Neural cell (in vitro differentiated cells): ENCODE data around the gene HELZ. TPM values are rescaled to one million over a fixed set of nuclear protein-coding genes. Genes with fewer than 3 reads are reported as not detected.

Experiments
- H2AFZ ChIP-seq: fragments of 200-600, 300-800 bp; sonication (generic), shearing (Covaris generic); 2 replicates; pipeline ENCODE4 v1.6.0; 2014; ENCODE audit warnings: low read depth, mild to moderate bottlenecking, antibody characterized with exemption, low read length, moderate library complexity
- H3F3A ChIP-seq: fragments of 200-600 bp; shearing (Covaris generic); 2 replicates; pipeline ENCODE4 v1.6.1; 2016; ENCODE audit warnings: mild to moderate bottlenecking, moderate library complexity, mixed read lengths, antibody characterized with exemption, low read length; ENCODE audit not compliant: insufficient read depth, poor library complexity, severe bottlenecking
- H3K27ac ChIP-seq: fragments of 200-600, 300-800 bp; sonication (generic), shearing (Covaris generic); 2 replicates; pipeline ENCODE4 v1.5.1; 2014; ENCODE audit warnings: mild to moderate bottlenecking, low read length, moderate library complexity
- H3K27me3 ChIP-seq: fragments of 300-800, 200-600 bp; sonication (generic), shearing (Covaris generic); 2 replicates; pipeline ENCODE4 v1.6.0; 2014; ENCODE audit warnings: mild to moderate bottlenecking, low read depth, low read length, moderate library complexity; ENCODE audit not compliant: insufficient read depth
- H3K36me3 ChIP-seq: fragments of 300-800, 200-600 bp; sonication (generic), shearing (Covaris generic); 2 replicates; pipeline ENCODE4 v1.5.1; 2014; ENCODE audit warnings: mild to moderate bottlenecking, antibody characterized with exemption, low read length, moderate library complexity; ENCODE audit not compliant: insufficient read depth
- H3K4me2 ChIP-seq: fragments of 300-800, 200-600 bp; sonication (generic), shearing (Covaris generic); 2 replicates; pipeline ENCODE4 v1.6.0; 2014; ENCODE audit warnings: mild to moderate bottlenecking, low read length
- H3K4me3 ChIP-seq: fragments of 300-800, 200-600 bp; sonication (generic), shearing (Covaris generic); 2 replicates; pipeline ENCODE4 v1.5.1; 2014; ENCODE audit warnings: mild to moderate bottlenecking, low read length, moderate library complexity
- H3K79me2 ChIP-seq: fragments of 200-600 bp; shearing (Covaris generic); replicated peaks from 2 replicates; pipeline ENCODE4 v1.6.0; 2014; ENCODE audit warnings: mild to moderate bottlenecking, low read length, moderate library complexity; ENCODE audit not compliant: insufficient read depth
- H3K9ac ChIP-seq: fragments of 300-800, 200-600 bp; sonication (generic), shearing (Covaris generic); 2 replicates; pipeline ENCODE4 v1.6.1; 2016; ENCODE audit warnings: mild to moderate bottlenecking, low read length, mixed read lengths
- H3K9me2 ChIP-seq: fragments of 200-600 bp; shearing (Covaris generic); 2 replicates; pipeline ENCODE4 v1.6.1; 2016; ENCODE audit warnings: mild to moderate bottlenecking, low read length, mixed read lengths; ENCODE audit not compliant: insufficient read depth
- H3K9me3 ChIP-seq: fragments of 200-600, 300-800 bp; sonication (generic), shearing (Covaris generic); 2 replicates; pipeline ENCODE4 v1.6.1; 2016; ENCODE audit warnings: mild to moderate bottlenecking, mixed run types, low read length, moderate library complexity, mixed read lengths
- H4K20me1 ChIP-seq: fragments of 200-600 bp; shearing (Covaris generic); 2 replicates; pipeline ENCODE4 v1.6.1; 2016; ENCODE audit warnings: mild to moderate bottlenecking, mixed run types; ENCODE audit not compliant: insufficient read depth
- EP300 ChIP-seq: fragments of 450-650 bp; conservative IDR thresholded peaks from 2 replicates; pipeline ENCODE4 v1.6.1; 2014; ENCODE audit warnings: antibody characterized with exemption, mild to moderate bottlenecking, moderate library complexity; ENCODE audit not compliant: poor library complexity, severe bottlenecking
- EZH2 ChIP-seq: fragments of 200-600, 300-800 bp; shearing (Covaris generic), sonication (generic); IDR thresholded peaks from 2 replicates; pipeline ENCODE4 v1.6.1; 2014; ENCODE audit warnings: antibody characterized with exemption, low read length, borderline replicate concordance, mild to moderate bottlenecking; ENCODE audit not compliant: insufficient read depth, poor library complexity, severe bottlenecking
- MXI1 ChIP-seq: fragments of 450-650 bp; conservative IDR thresholded peaks from 2 replicates; pipeline ENCODE4 v1.6.1; 2014; ENCODE audit warnings: antibody characterized with exemption, mild to moderate bottlenecking; ENCODE audit not compliant: poor library complexity, severe bottlenecking
- POLR2AphosphoS5 ChIP-seq: IDR thresholded peaks from 2 replicates; pipeline ENCODE4 v1.6.1; 2012
- RAD21 ChIP-seq: fragments of 450-650 bp; conservative IDR thresholded peaks from 2 replicates; pipeline ENCODE4 v1.6.1; 2014; ENCODE audit warnings: antibody characterized with exemption, mild to moderate bottlenecking, moderate library complexity
- REST ChIP-seq: IDR thresholded peaks from 2 replicates; pipeline ENCODE4 v1.6.1; 2012; ENCODE audit warnings: borderline replicate concordance
- SMC3 ChIP-seq: fragments of 450-650 bp; conservative IDR thresholded peaks from 2 replicates; pipeline ENCODE4 v1.6.1; 2014; ENCODE audit warnings: antibody characterized with exemption, mild to moderate bottlenecking, moderate library complexity; ENCODE audit not compliant: poor library complexity
- TAF1 ChIP-seq: IDR thresholded peaks from 2 replicates; pipeline ENCODE4 v1.6.1; 2012; ENCODE audit warnings: low read depth
- polyA plus RNA-seq: library from polyadenylated mRNA; depleted of rRNA; stranded (reverse); fragments of >200 nt; gene quantifications from 2 replicates; pipeline ENCODE4 v1.2.3, GENCODE V29; 2014
- TF ChIP-seq, protein P1 (sequence below): fragments of 450-650 bp; IDR thresholded peaks from 2 replicates; pipeline ENCODE4 v1.5.1; 2014; ENCODE audit warnings: antibody characterized with exemption, mild to moderate bottlenecking, moderate library complexity; ENCODE audit not compliant: poor library complexity, severe bottlenecking

Gene HELZ
- polyA plus RNA-seq, 1 donor from 2014 or later, result 11.7 TPM

GRCh38 chr17:67177732-67178131, 67.3 kb downstream of the HELZ start:
- Histone ChIP-seq H3K9ac (no peak overlapping the region), H3K4me3 (no peak overlapping the region), H3K79me2 (no peaks in the 10 kb centered on the region), H3K4me2 (no peak overlapping the region), H3K9me2 (no peaks in the 10 kb centered on the region), H2AFZ (no peak overlapping the region), H3K27ac (no peak overlapping the region), H3F3A (no peaks in the 10 kb centered on the region), H3K9me3 (no peaks in the 10 kb centered on the region), H4K20me1 (no peaks in the 10 kb centered on the region), H3K36me3 (no peaks in the 10 kb centered on the region), H3K27me3 (no peaks in the 10 kb centered on the region)
- TF ChIP-seq RAD21, result no peak
- TF ChIP-seq EZH2, result no peak

DNA sequence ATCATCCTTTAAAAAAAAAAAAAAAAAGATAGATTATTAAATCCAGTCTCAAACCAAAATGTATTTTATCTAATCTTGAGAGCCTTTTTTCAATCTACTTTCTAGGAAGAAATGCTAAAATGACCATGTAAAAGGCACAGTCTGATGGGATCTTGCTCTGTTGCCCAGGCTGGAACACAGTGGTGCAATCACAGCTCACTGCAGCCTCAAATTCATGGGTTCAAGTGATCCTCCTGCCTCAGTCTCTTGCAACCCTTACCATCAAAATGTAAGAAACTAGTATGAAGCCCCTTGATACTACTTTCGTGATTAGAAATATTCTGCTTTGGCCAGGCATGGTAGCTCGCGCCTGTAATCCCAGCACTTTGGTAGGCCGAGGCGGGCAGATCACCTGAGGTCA, 70.8 kb downstream of the HELZ start:
- Histone ChIP-seq H3K36me3 (no peaks in the 10 kb centered on the region), H3F3A (no peaks in the 10 kb centered on the region), H3K4me2 (no peak overlapping the region), H3K79me2 (no peaks in the 10 kb centered on the region), H4K20me1 (no peaks in the 10 kb centered on the region), H3K9ac (no peak overlapping the region), H3K9me2 (no peaks in the 10 kb centered on the region), H3K4me3 (no peak overlapping the region), H3K27me3 (no peaks in the 10 kb centered on the region), H2AFZ (no peak overlapping the region), H3K27ac (no peak overlapping the region), H3K9me3 (no peaks in the 10 kb centered on the region)
- TF ChIP-seq REST (no peak), TAF1 (no peak), RAD21 (no peak), EZH2 (no peak), MXI1 (no peak), POLR2AphosphoS5 (no peak), SMC3 (no peak), EP300 (no peak)
- TF ChIP-seq, protein P1, sequence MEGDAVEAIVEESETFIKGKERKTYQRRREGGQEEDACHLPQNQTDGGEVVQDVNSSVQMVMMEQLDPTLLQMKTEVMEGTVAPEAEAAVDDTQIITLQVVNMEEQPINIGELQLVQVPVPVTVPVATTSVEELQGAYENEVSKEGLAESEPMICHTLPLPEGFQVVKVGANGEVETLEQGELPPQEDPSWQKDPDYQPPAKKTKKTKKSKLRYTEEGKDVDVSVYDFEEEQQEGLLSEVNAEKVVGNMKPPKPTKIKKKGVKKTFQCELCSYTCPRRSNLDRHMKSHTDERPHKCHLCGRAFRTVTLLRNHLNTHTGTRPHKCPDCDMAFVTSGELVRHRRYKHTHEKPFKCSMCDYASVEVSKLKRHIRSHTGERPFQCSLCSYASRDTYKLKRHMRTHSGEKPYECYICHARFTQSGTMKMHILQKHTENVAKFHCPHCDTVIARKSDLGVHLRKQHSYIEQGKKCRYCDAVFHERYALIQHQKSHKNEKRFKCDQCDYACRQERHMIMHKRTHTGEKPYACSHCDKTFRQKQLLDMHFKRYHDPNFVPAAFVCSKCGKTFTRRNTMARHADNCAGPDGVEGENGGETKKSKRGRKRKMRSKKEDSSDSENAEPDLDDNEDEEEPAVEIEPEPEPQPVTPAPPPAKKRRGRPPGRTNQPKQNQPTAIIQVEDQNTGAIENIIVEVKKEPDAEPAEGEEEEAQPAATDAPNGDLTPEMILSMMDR, result no peak

DNA sequence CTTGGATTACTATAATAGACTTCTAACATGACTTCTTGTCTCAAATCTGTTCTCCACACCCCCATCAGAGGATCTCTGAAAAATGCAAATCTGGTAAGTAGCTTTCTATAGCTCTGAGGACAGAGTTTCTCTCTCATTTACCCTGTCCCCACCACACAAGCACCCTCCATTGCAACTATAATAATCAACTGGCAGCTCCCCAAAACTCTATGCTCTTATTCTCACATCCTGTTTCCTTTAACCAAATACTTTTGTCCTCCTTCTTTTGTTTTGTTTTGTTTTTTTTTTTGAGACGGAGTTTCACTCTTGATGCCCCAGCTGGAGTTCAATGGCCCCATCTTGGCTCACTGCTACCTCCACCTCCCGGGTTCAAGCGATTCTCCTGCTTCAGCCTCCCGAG, 73.4 kb downstream of the HELZ start:
- Histone ChIP-seq H3K27me3 (no peaks in the 10 kb centered on the region), H3K36me3 (no peaks in the 10 kb centered on the region), H3K4me2 (no peak overlapping the region), H3F3A (no peaks in the 10 kb centered on the region), H2AFZ (no peak overlapping the region), H3K9ac (no peak overlapping the region), H4K20me1 (no peaks in the 10 kb centered on the region), H3K9me2 (no peaks in the 10 kb centered on the region), H3K4me3 (no peak overlapping the region), H3K79me2 (no peaks in the 10 kb centered on the region), H3K9me3 (no peaks in the 10 kb centered on the region), H3K27ac (no peak overlapping the region)
- no peak for TF ChIP-seq REST
- no peak for TF ChIP-seq EZH2
- no peak for TF ChIP-seq SMC3
- TF ChIP-seq MXI1, result no peak
- no peak for TF ChIP-seq TAF1
- no peak for TF ChIP-seq RAD21
- no peak for TF ChIP-seq EP300
- no peak for TF ChIP-seq POLR2AphosphoS5
- TF ChIP-seq, protein P1, result no peak
